LNCaP clone FGC (cell line): ENCODE results near the gene TEX12.

Source experiments
- DNase-seq: peaks from one replicate; pipeline ENCODE4 v3.0.0-alpha.2; 2011; ENCODE audit warnings: low read depth
- H3K4me3 ChIP-seq: 2 replicates; pipeline ENCODE4 v1.5.1; 2011; ENCODE audit warnings: mild to moderate bottlenecking, low read depth, low read length, control low read depth
- CTCF ChIP-seq: IDR thresholded peaks from 2 replicates; pipeline ENCODE4 v1.5.1; 2012; ENCODE audit warnings: mild to moderate bottlenecking; ENCODE audit not compliant: control insufficient read depth, insufficient read depth; ENCODE audit errors: extremely low read depth

Gene TEX12

GRCh38 chr11:112219476-112220232 is 52.5 kb downstream of the TEX12 start:
- DNase-seq = peak; percentile 56
- TF ChIP-seq CTCF = peak; percentile 80
- no peak overlapping the region for H3K4me3 ChIP-seq

GRCh38 chr11:112221274-112221835 is 54.2 kb downstream of the TEX12 start:
- TF ChIP-seq CTCF = no peak
- peak; percentile 25 for DNase-seq
- no peak overlapping the region for H3K4me3 ChIP-seq
